PC-9 (cell line): ENCODE results near the gene TMEM30A. TPM values are rescaled to one million over a fixed set of nuclear protein-coding genes. Genes with fewer than 3 reads are reported as not detected.
A peak's percentile ranks its signal among the peaks of the same experiment; 100 is the strongest.

Source experiments
- BruUV-seq: library from RNA; stranded (reverse); fragments of 400-500 nt; replicated peaks from 2 replicates; lab custom pipeline; 2021; lab: Mats Ljungman, UMichigan
- CTCF ChIA-PET: fragments of 300-600 bp; sonication (Branson Sonifier 250); formaldehyde crosslinking; loops from one replicate; lab custom pipeline; 2022; ENCODE audit warnings: antibody characterized with exemption; lab: Charles Lee
- POLR2A ChIA-PET: fragments of 300-600 bp; sonication (Branson Sonifier 250); formaldehyde crosslinking; loops from one replicate; lab custom pipeline; 2022; ENCODE audit warnings: antibody characterized with exemption; ENCODE audit not compliant: unreplicated experiment; lab: Charles Lee
- DNase-seq, 2 experiments: peaks; one replicate each; pipeline versions ENCODE4 v3.0.0 to v3.0.0-alpha.2; 2015 to 2022; ENCODE audit warnings: mixed read lengths in 1 of 2
- H2AFZ ChIP-seq: fragments of 200-600 bp; sonication (generic); 2 replicates; pipeline ENCODE4 v1.8.1; 2017; ENCODE audit warnings: antibody characterized with exemption
- H3F3A ChIP-seq: fragments of 200-600 bp; sonication (generic); 2 replicates; pipeline ENCODE4 v1.8.1; 2017; ENCODE audit warnings: antibody characterized with exemption, mild to moderate bottlenecking, low read depth; ENCODE audit not compliant: insufficient read depth
- H3K27ac ChIP-seq: fragments of 200-600 bp; sonication (generic); 2 replicates; pipeline ENCODE4 v1.6.1; 2016; ENCODE audit warnings: mixed run types
- H3K27me3 ChIP-seq: fragments of 200-600 bp; sonication (generic); 2 replicates; pipeline ENCODE4 v1.6.1; 2016; ENCODE audit warnings: low read depth, mixed run types; ENCODE audit not compliant: insufficient read depth
- H3K36me3 ChIP-seq: fragments of 200-600 bp; sonication (generic); 2 replicates; pipeline ENCODE4 v1.6.1; 2016; ENCODE audit warnings: low read depth, mixed run types
- H3K4me1 ChIP-seq: fragments of 200-600 bp; sonication (generic); replicated peaks from 2 replicates; pipeline ENCODE4 v1.6.1; 2016; ENCODE audit warnings: mixed run types; ENCODE audit not compliant: insufficient read depth
- H3K4me2 ChIP-seq: fragments of 200-600 bp; sonication (generic); 2 replicates; pipeline ENCODE4 v1.6.1; 2017; ENCODE audit warnings: mixed run types
- H3K4me3 ChIP-seq: fragments of 200-600 bp; sonication (generic); 2 replicates; pipeline ENCODE4 v1.6.1; 2016; ENCODE audit warnings: mixed run types
- H3K79me2 ChIP-seq: fragments of 200-600 bp; sonication (generic); 2 replicates; pipeline ENCODE4 v1.6.1; 2017; ENCODE audit warnings: low read depth, mixed run types
- H3K9me2 ChIP-seq: fragments of 200-600 bp; sonication (generic); 2 replicates; pipeline ENCODE4 v1.8.1; 2017; ENCODE audit warnings: mild to moderate bottlenecking; ENCODE audit not compliant: insufficient read depth
- H3K9me3 ChIP-seq: fragments of 200-600 bp; sonication (generic); 2 replicates; pipeline ENCODE4 v1.8.1; 2016; ENCODE audit warnings: low read depth; ENCODE audit not compliant: insufficient read depth
- H4K20me1 ChIP-seq: fragments of 200-600 bp; sonication (generic); 2 replicates; pipeline ENCODE4 v1.8.1; 2017; ENCODE audit not compliant: insufficient read depth
- CTCF ChIP-seq: fragments of 200-600 bp; sonication (generic); conservative IDR thresholded peaks from 2 replicates; pipeline ENCODE4 v1.6.1; 2017; ENCODE audit warnings: mixed run types, antibody characterized with exemption, mild to moderate bottlenecking, moderate library complexity
- EZH2 ChIP-seq: fragments of 200-600 bp; sonication (generic); IDR thresholded peaks from 2 replicates; pipeline ENCODE4 v1.8.0; 2017; ENCODE audit warnings: antibody characterized with exemption, low read depth
- intact Hi-C: fragments of 100-400 bp; cut with micrococcal nuclease; formaldehyde crosslinking; loops from one replicate; pipeline ENCODE4 v1.10.0; 2022; ENCODE audit not compliant: unreplicated experiment
- total RNA-seq: library from RNA; stranded (reverse); gene quantifications from 2 replicates; pipeline ENCODE4 v1.2.3, GENCODE V29; 2021

Gene TMEM30A
- total RNA-seq, 1 experiment from 2014 or later, result 122 TPM

- no peak for DNase-seq
- BruUV-seq, result no TSS peak
- H3K9me3 ChIP-seq, result no peaks in the 10 kb centered on the region
- no peaks in the 10 kb centered on the region for H3F3A ChIP-seq
- CTCF ChIA-PET, result interaction anchor here (0.6 kb wide), 1 partner anchor 1512 kb away, joined by 13 read pairs; no protein-coding TSS in a partner anchor
- 0 out of 2 replicates have a peak, but pooled peaks cover 4% of the 10 kb centered on the region for H3K27me3 ChIP-seq
- H3K4me3 ChIP-seq, result no peak overlapping the region
- H3K4me2 ChIP-seq, result no peak overlapping the region
- no peaks in the 10 kb centered on the region for H4K20me1 ChIP-seq
- H3K27ac ChIP-seq, result no peak overlapping the region
- intact Hi-C loops, result no loop called here
- H3K9me2 ChIP-seq, result no peaks in the 10 kb centered on the region
- no peak overlapping the region for H2AFZ ChIP-seq
- no peak for TF ChIP-seq EZH2
- TF ChIP-seq CTCF, result no peak
- H3K79me2 ChIP-seq, result no peaks in the 10 kb centered on the region
- H3K36me3 ChIP-seq, result no peaks in the 10 kb centered on the region
- POLR2A ChIA-PET, result no interaction called here
- peaks cover 18% of the 10 kb centered on the region; the same call in 1 of the 2 replicates for H3K4me1 ChIP-seq
Measured at GRCh38 chr6:75213112-75213511, 71.5 kb downstream of the TMEM30A start.

GRCh38 chr6:75211920-75212590 lies 72.5 kb downstream of the TMEM30A start:
- Histone ChIP-seq H3K4me1 (peaks cover 18% of the 10 kb centered on the region; the same call in 1 of the 2 replicates), H2AFZ (0 out of 2 replicates have a peak overlapping the region, but pooled peaks have one; percentile 37), H3K9me2 (no peaks in the 10 kb centered on the region), H3F3A (no peaks in the 10 kb centered on the region), H3K4me3 (no peak overlapping the region), H3K9me3 (no peaks in the 10 kb centered on the region), H3K27me3 (0 out of 2 replicates have a peak, but pooled peaks cover 4% of the 10 kb centered on the region), H3K4me2 (peak overlapping the region; percentile 37), H3K79me2 (no peaks in the 10 kb centered on the region), H3K36me3 (no peaks in the 10 kb centered on the region), H3K27ac (no peak overlapping the region), H4K20me1 (no peaks in the 10 kb centered on the region)
- POLR2A ChIA-PET, result interaction anchor here (0.6 kb wide), 1 partner anchor 239 kb away, joined by 3 read pairs; no protein-coding TSS in a partner anchor
- BruUV-seq, result no TSS peak
- TF ChIP-seq EZH2 (no peak), CTCF (no peak)
- CTCF ChIA-PET, result interaction anchor here (0.5 to 1.1 kb wide), 5 partner anchors 70 to 1554 kb away, joined by 3 read pairs; no protein-coding TSS in a partner anchor
- DNase-seq, result peak in 1 of 2 experiments; percentile 61
- intact Hi-C loops, result loop anchor here (1.0 kb wide), 1 partner anchor 314 kb away; no protein-coding TSS in a partner anchor

GRCh38 chr6:75210885-75211739 lies 73.5 kb downstream of the TMEM30A start:
- Histone ChIP-seq H3K4me1 (peaks cover 23% of the 10 kb centered on the region; the same call in 1 of the 2 replicates), H3K79me2 (no peaks in the 10 kb centered on the region), H3K4me3 (no peak overlapping the region), H3K4me2 (peak overlapping the region; percentile 37), H3K9me3 (no peaks in the 10 kb centered on the region), H2AFZ (no peak overlapping the region), H3F3A (no peaks in the 10 kb centered on the region), H3K27ac (no peak overlapping the region), H4K20me1 (no peaks in the 10 kb centered on the region), H3K36me3 (no peaks in the 10 kb centered on the region), H3K9me2 (no peaks in the 10 kb centered on the region), H3K27me3 (0 out of 2 replicates have a peak, but pooled peaks cover 4% of the 10 kb centered on the region)
- intact Hi-C loops, result loop anchor here (1.0 kb wide), 1 partner anchor 315 kb away; no protein-coding TSS in a partner anchor
- ChIA-PET CTCF (interaction anchor here (0.5 to 1.1 kb wide), 6 partner anchors 10 to 1553 kb away, joined by 3 to 4 read pairs (median 3); no protein-coding TSS in a partner anchor), POLR2A (interaction anchor here (0.6 kb wide), 1 partner anchor 238 kb away, joined by 3 read pairs; no protein-coding TSS in a partner anchor)
- peak; percentile 41 to 47 for DNase-seq
- no TSS peak for BruUV-seq
- no peak for TF ChIP-seq EZH2
- TF ChIP-seq CTCF, result peak; percentile 94
